B cell (primary cell): Measurements from ENCODE around the gene TFF3. TPM values are rescaled to one million over a fixed set of nuclear protein-coding genes. Genes with fewer than 3 reads are reported as not detected.

Source experiments
- ATAC-seq: fragments of 200-7000 bp; cut with Tn5 transposase; one replicate; pipeline ENCODE4 v1.10.0; 2021; ENCODE audit warnings: low read depth, mild to moderate bottlenecking, moderate number of reproducible peaks, moderate library complexity
- CTCF ChIA-PET: fragments of 350-600 bp; sonication (Branson Sonifier 250); formaldehyde crosslinking; loops from one replicate; lab custom pipeline; 2021; ENCODE audit warnings: antibody characterized with exemption, inconsistent platforms; lab: Charles Lee
- POLR2A ChIA-PET: fragments of 350-600 bp; sonication (Branson Sonifier 250); formaldehyde crosslinking; loops from one replicate; lab custom pipeline; 2021; ENCODE audit warnings: antibody characterized with exemption; lab: Charles Lee
- DNase-seq: peaks from one replicate; pipeline ENCODE4 v3.0.0; 2013
- H2AFZ ChIP-seq: 2 replicates; pipeline ENCODE4 v1.6.1; 2012; ENCODE audit warnings: mild to moderate bottlenecking, low read depth, low read length; ENCODE audit not compliant: insufficient read depth, poor library complexity, severe bottlenecking
- H3K27ac ChIP-seq, 2 donors: 1 replicate in 1 of 2; 2 replicates in 1 of 2; pipeline ENCODE4 v1.5.1; 2012 to 2013; ENCODE audit warnings: low read length in 2 of 2, mild to moderate bottlenecking in 2 of 2, moderate library complexity in 1 of 2
- H3K27me3 ChIP-seq, 4 experiments: fragments of 200-600 bp in 1 of 4; sonication (generic) in 1 of 4; replicated peaks in 1 of 4; 1 replicate in 2 of 4; 2 replicates in 2 of 4; pipeline versions ENCODE4 v1.6.1 to v1.7.0; 2013 to 2016; ENCODE audit warnings: low read length in 3 of 4, mild to moderate bottlenecking in 2 of 4, mixed read lengths in 1 of 4, moderate library complexity in 1 of 4; ENCODE audit not compliant: insufficient read depth in 4 of 4, control insufficient read depth in 3 of 4; ENCODE audit errors: control extremely low read depth in 1 of 4
- H3K36me3 ChIP-seq, 2 experiments: replicated peaks in 1 of 2; 1 replicate in 1 of 2; 2 replicates in 1 of 2; pipeline versions ENCODE4 v1.6.1 to v1.7.1; 2013; ENCODE audit warnings: low read length in 1 of 2; ENCODE audit not compliant: insufficient read depth in 2 of 2, control insufficient read depth in 1 of 2; ENCODE audit errors: control extremely low read depth in 1 of 2, extremely low read depth in 1 of 2
- H3K4me1 ChIP-seq, 2 donors: fragments of 200-600 bp in 1 of 2; sonication (generic) in 1 of 2; 1 replicate in 1 of 2; 2 replicates in 1 of 2; pipeline versions ENCODE4 v1.5.1 to v1.6.1; 2013 to 2017; ENCODE audit warnings: low read length in 2 of 2; ENCODE audit not compliant: control insufficient read depth in 2 of 2, insufficient read depth in 2 of 2
- H3K4me2 ChIP-seq: replicated peaks from 2 replicates; pipeline ENCODE3; 2012; ENCODE audit warnings: mild to moderate bottlenecking, low read depth, low read length; ENCODE audit not compliant: poor library complexity, severe bottlenecking
- H3K4me3 ChIP-seq, 5 experiments: fragments of 200-600 bp in 1 of 5; sonication (generic) in 1 of 5; 1 replicate in 3 of 5; 2 replicates in 2 of 5; pipeline versions ENCODE4 v1.5.1 to v1.7.0; 2011 to 2016; ENCODE audit warnings: low read length in 4 of 5, mild to moderate bottlenecking in 4 of 5, low read depth in 2 of 5, control low read depth in 1 of 5, moderate library complexity in 1 of 5; ENCODE audit not compliant: insufficient read depth in 1 of 5; ENCODE audit errors: control extremely low read depth in 1 of 5, extremely low read depth in 1 of 5
- H3K79me2 ChIP-seq: fragments of 200-600 bp; sonication (generic); one replicate; pipeline ENCODE4 v1.6.0; 2016; ENCODE audit warnings: low read length; ENCODE audit not compliant: control insufficient read depth, insufficient read depth
- H3K9ac ChIP-seq: fragments of 200-600 bp; sonication (generic); 2 replicates; pipeline ENCODE4 v1.6.1; 2017; ENCODE audit warnings: mild to moderate bottlenecking, low read length, moderate library complexity
- H3K9me3 ChIP-seq, 3 donors: one replicate each; pipeline versions ENCODE4 v1.6.1 to v1.7.1; 2013; ENCODE audit warnings: low read length in 2 of 3; ENCODE audit not compliant: control insufficient read depth in 2 of 3, insufficient read depth in 1 of 3; ENCODE audit errors: control extremely low read depth in 1 of 3
- H4K20me1 ChIP-seq: 2 replicates; pipeline ENCODE4 v1.6.0; 2012; ENCODE audit warnings: mild to moderate bottlenecking, low read length; ENCODE audit not compliant: insufficient read depth, control insufficient read depth, poor library complexity, severe bottlenecking
- H3K27ac Mint-ChIP-seq: one replicate; pipeline ENCODE4 v1.8.0; 2021; ENCODE audit warnings: mixed read lengths
- H3K27me3 Mint-ChIP-seq: one replicate; pipeline ENCODE4 v1.8.0; 2021; ENCODE audit warnings: mixed read lengths
- H3K4me1 Mint-ChIP-seq: one replicate; pipeline ENCODE4 v1.8.0; 2021; ENCODE audit warnings: mixed read lengths
- H3K4me3 Mint-ChIP-seq: one replicate; pipeline ENCODE4 v1.8.0; 2021; ENCODE audit warnings: mixed read lengths
- H3K9me3 Mint-ChIP-seq: one replicate; pipeline ENCODE4 v1.8.0; 2022; ENCODE audit warnings: mixed read lengths; ENCODE audit not compliant: insufficient read depth
- CTCF ChIP-seq: fragments of 200-600 bp; IDR thresholded peaks from one replicate; pipeline ENCODE4 v1.8.0; 2022; ENCODE audit warnings: antibody characterized with exemption, mild to moderate bottlenecking
- EZH2 ChIP-seq: IDR thresholded peaks from 2 replicates; pipeline ENCODE4 v1.6.1; 2012; ENCODE audit warnings: borderline replicate concordance, low read depth, mild to moderate bottlenecking, moderate library complexity, low read length; ENCODE audit not compliant: insufficient read depth, poor library complexity, severe bottlenecking
- WGBS: methylation state at CpG from one replicate; pipeline ENCODE4 v1.1.5; 2013; ENCODE audit warnings: missing lambda C conversion rate; ENCODE audit not compliant: insufficient coverage; 5-methylcytosine and 5-hydroxymethylcytosine counted together
- intact Hi-C: fragments of 100-400 bp; cut with micrococcal nuclease; formaldehyde crosslinking; loops from one replicate; pipeline ENCODE4 v1.10.0; 2022
- polyA plus RNA-seq: library from polyadenylated mRNA; depleted of rRNA; stranded (reverse); fragments of >200 nt; gene quantifications from 2 replicates; pipeline ENCODE4 v1.2.3, GENCODE V29; 2012
- total RNA-seq, 2 donors: library from RNA; stranded (reverse); fragments of 120-200 nt in 1 of 2; gene quantifications; 1 replicate in 1 of 2; 2 replicates in 1 of 2; pipeline versions ENCODE4 v1.2.3 to v1.2.4, GENCODE V29; 2013 to 2022

TFF3 gene
- total and polyA plus RNA-seq, 2 donors (not counting 1 experiment from before 2014, with no cell fraction given): not detected

GRCh38 chr21:42287193-42288083 is 27.8 kb downstream of the TFF3 start:
- H3K9me3 ChIP-seq: no peaks in the 10 kb centered on the region
- POLR2A ChIA-PET: no interaction called here
- WGBS: 95% methylated on average over 34 of the region's 36 CpGs
- CTCF ChIA-PET: no interaction called here
- no peaks in the 10 kb centered on the region for H3K27me3 ChIP-seq
- H2AFZ ChIP-seq: no peak overlapping the region
- DNase-seq: no peak
- H3K4me3 ChIP-seq: no peak overlapping the region
- H3K79me2 ChIP-seq: no peaks in the 10 kb centered on the region
- no peak overlapping the region for H3K4me3 Mint-ChIP-seq
- intact Hi-C loops: no loop called here
- H3K9me3 Mint-ChIP-seq: no peaks in the 10 kb centered on the region
- H3K27me3 Mint-ChIP-seq: no peaks in the 10 kb centered on the region
- H3K27ac Mint-ChIP-seq: no peak overlapping the region
- no peak overlapping the region for H3K9ac ChIP-seq
- H3K4me2 ChIP-seq: no peak overlapping the region
- peaks cover 0 to 72% of the 10 kb centered on the region in 2 experiments for H3K36me3 ChIP-seq
- TF ChIP-seq CTCF (no peak), EZH2 (no peak)
- H4K20me1 ChIP-seq: peaks cover 10% of the 10 kb centered on the region
- no peak for ATAC-seq
- H3K4me1 Mint-ChIP-seq: peaks cover 20% of the 10 kb centered on the region
- no peak overlapping the region for H3K27ac ChIP-seq
- H3K4me1 ChIP-seq: peaks cover 15 to 22% of the 10 kb centered on the region in 2 donors

DNA sequence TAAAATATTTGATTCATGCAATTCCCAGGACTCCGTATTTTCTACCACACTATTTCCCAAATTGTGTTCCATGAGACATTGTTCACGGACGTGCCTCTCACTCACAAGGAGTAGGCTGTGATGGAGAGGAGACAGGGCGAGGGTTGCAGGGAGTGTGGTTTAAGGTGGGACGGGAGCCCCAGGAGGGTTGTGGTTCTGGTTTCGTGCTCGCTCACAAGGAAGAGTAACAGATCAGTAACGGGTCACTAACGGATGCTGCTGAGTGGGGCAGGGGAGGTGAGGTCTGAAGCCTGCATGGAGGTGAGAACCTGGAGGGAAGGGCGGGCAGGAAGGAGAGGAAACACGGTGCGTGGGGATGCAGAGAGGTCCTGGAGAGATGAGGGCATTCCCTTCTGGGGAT is 28.8 kb downstream of the TFF3 start:
- H2AFZ ChIP-seq: no peak overlapping the region
- Mint-ChIP-seq H3K27ac (peak overlapping the region; percentile 7), H3K9me3 (no peaks in the 10 kb centered on the region), H3K4me1 (peaks cover 20% of the 10 kb centered on the region), H3K27me3 (no peaks in the 10 kb centered on the region), H3K4me3 (peak overlapping the region; percentile 70)
- no peaks in the 10 kb centered on the region for H3K9me3 ChIP-seq
- H4K20me1 ChIP-seq: peaks cover 10% of the 10 kb centered on the region
- no peaks in the 10 kb centered on the region for H3K27me3 ChIP-seq
- no peak overlapping the region for H3K27ac ChIP-seq
- peaks cover 15 to 22% of the 10 kb centered on the region in 2 donors for H3K4me1 ChIP-seq
- ATAC-seq: peak; percentile 74
- H3K4me3 ChIP-seq: no peak overlapping the region
- intact Hi-C loops: no loop called here
- 12% methylated on average over 11 of the region's 12 CpGs for WGBS
- DNase-seq: no peak
- ChIA-PET POLR2A (no interaction called here), CTCF (interaction anchor here (1.8 to 2.1 kb wide), 2 partner anchors 27 to 141 kb away, joined by 5 to 8 read pairs; no protein-coding TSS in a partner anchor)
- peaks cover 1 to 72% of the 10 kb centered on the region in 2 experiments for H3K36me3 ChIP-seq
- H3K4me2 ChIP-seq: peak overlapping the region; percentile 47
- no peaks in the 10 kb centered on the region for H3K79me2 ChIP-seq
- H3K9ac ChIP-seq: peak overlapping the region; percentile 9
- TF ChIP-seq CTCF (no peak), EZH2 (no peak)
